HEK293 (cell line): ENCODE measurements around the gene ABHD16A.

ENCODE experiments used
- CTCF ChIA-PET: fragments of 350-600 bp; formaldehyde crosslinking; extraction: SDS; loops from one replicate; lab custom pipeline; 2021; ENCODE audit warnings: antibody characterized with exemption; lab: Yijun Ruan, JAX
- POLR2A ChIA-PET: fragments of 300-600 bp; formaldehyde crosslinking; extraction: SDS; loops from one replicate; lab custom pipeline; 2020; ENCODE audit warnings: antibody characterized with exemption, inconsistent platforms; lab: Yijun Ruan, JAX
- H3K27ac ChIP-seq: fragments of 200-500 bp; sonication (Bioruptor generic); 2 replicates; pipeline ENCODE4 v1.5.1; 2014; ENCODE audit warnings: low read depth, low read length, control low read depth, inconsistent platforms; ENCODE audit errors: extremely low read depth
- H3K36me3 ChIP-seq, 2 experiments: fragments of 200-500 bp in 1 of 2; sonication (Bioruptor generic) in 1 of 2; 1 replicate in 1 of 2; 2 replicates in 1 of 2; pipeline ENCODE4 v1.5.1; 2014 to 2017; ENCODE audit warnings: inconsistent platforms in 2 of 2, low read length in 2 of 2; ENCODE audit not compliant: control insufficient read depth in 2 of 2, insufficient read depth in 1 of 2
- H3K4me1 ChIP-seq: fragments of 200-500 bp; sonication (Bioruptor generic); 2 replicates; pipeline ENCODE4 v1.5.1; 2014; ENCODE audit warnings: mild to moderate bottlenecking, low read length, inconsistent platforms; ENCODE audit not compliant: control insufficient read depth, insufficient read depth
- H3K4me3 ChIP-seq: 2 replicates; pipeline ENCODE4 v1.5.1; 2011; ENCODE audit warnings: low read depth, mild to moderate bottlenecking, control low read depth, low read length, moderate library complexity
- H3K9me3 ChIP-seq: fragments of 200-500 bp; sonication (Bioruptor generic); 2 replicates; pipeline ENCODE4 v1.5.1; 2014; ENCODE audit warnings: low read depth, low read length, inconsistent platforms; ENCODE audit not compliant: control insufficient read depth, insufficient read depth
- BCL11B ChIP-seq: fragments of 450-650 bp; formaldehyde crosslinking; IDR thresholded peaks from 2 replicates; pipeline ENCODE4 v1.5.1; 2016; ENCODE audit warnings: low read depth, missing biosample characterization, missing genetic modification characterization
- BCL6B ChIP-seq: fragments of 450-650 bp; formaldehyde crosslinking; IDR thresholded peaks from 2 replicates; pipeline ENCODE4 v1.5.1; 2017; ENCODE audit warnings: missing biosample characterization, missing genetic modification characterization
- EGR2 ChIP-seq: fragments of 450-650 bp; formaldehyde crosslinking; IDR thresholded peaks from 2 replicates; pipeline ENCODE4 v1.5.1; 2016; ENCODE audit warnings: low read depth, missing biosample characterization, missing genetic modification characterization
- HOXA7 ChIP-seq: sonication (generic); formaldehyde crosslinking; IDR thresholded peaks from 2 replicates; pipeline ENCODE4 v1.8.1; 2022; ENCODE audit warnings: missing genetic modification reagents, borderline replicate concordance
- SP3 ChIP-seq: fragments of 450-650 bp; formaldehyde crosslinking; IDR thresholded peaks from 2 replicates; pipeline ENCODE4 v1.5.1; 2016; ENCODE audit warnings: missing biosample characterization, missing genetic modification characterization
- TRIM28 ChIP-seq: IDR thresholded peaks from 2 replicates; pipeline ENCODE4 v1.6.1; 2011; ENCODE audit warnings: low read length, control low read depth, borderline replicate concordance
- ZBTB20 ChIP-seq: fragments of 450-650 bp; formaldehyde crosslinking; IDR thresholded peaks from 2 replicates; pipeline ENCODE4 v1.5.1; 2016; ENCODE audit warnings: missing biosample characterization, missing genetic modification characterization
- ZBTB48 ChIP-seq: fragments of 450-650 bp; formaldehyde crosslinking; IDR thresholded peaks from 2 replicates; pipeline ENCODE4 v1.5.1; 2016; ENCODE audit warnings: missing biosample characterization, missing genetic modification characterization
- ZFHX2 ChIP-seq: fragments of 450-650 bp; formaldehyde crosslinking; conservative IDR thresholded peaks from 2 replicates; pipeline ENCODE4 v1.5.1; 2016; ENCODE audit warnings: missing biosample characterization, missing genetic modification characterization
- ZNF23 ChIP-seq: fragments of 450-650 bp; formaldehyde crosslinking; IDR thresholded peaks from 2 replicates; pipeline ENCODE4 v1.5.1; 2016; ENCODE audit warnings: missing biosample characterization, missing genetic modification characterization, borderline replicate concordance
- ZNF362 ChIP-seq: fragments of 450-650 bp; formaldehyde crosslinking; IDR thresholded peaks from 2 replicates; pipeline ENCODE4 v1.5.1; 2016; ENCODE audit warnings: missing biosample characterization, missing genetic modification characterization
- ZNF366 ChIP-seq: fragments of 450-650 bp; formaldehyde crosslinking; conservative IDR thresholded peaks from 2 replicates; pipeline ENCODE4 v1.5.1; 2016; ENCODE audit warnings: missing biosample characterization, missing genetic modification characterization
- ZNF394 ChIP-seq: fragments of 450-650 bp; formaldehyde crosslinking; IDR thresholded peaks from 2 replicates; pipeline ENCODE4 v1.5.1; 2016; ENCODE audit warnings: missing biosample characterization, missing genetic modification characterization, mild to moderate bottlenecking, moderate library complexity, borderline replicate concordance
- ZNF513 ChIP-seq: fragments of 450-650 bp; IDR thresholded peaks from 2 replicates; pipeline ENCODE4 v1.5.1; 2018; ENCODE audit warnings: missing biosample characterization, missing genetic modification characterization
- ZNF558 ChIP-seq: fragments of 450-650 bp; formaldehyde crosslinking; IDR thresholded peaks from 2 replicates; pipeline ENCODE4 v1.5.1; 2016; ENCODE audit warnings: missing biosample characterization, missing genetic modification characterization
- ZNF561 ChIP-seq: fragments of 450-650 bp; IDR thresholded peaks from 2 replicates; pipeline ENCODE4 v1.5.1; 2018; ENCODE audit warnings: missing biosample characterization, missing genetic modification characterization, borderline replicate concordance
- ZNF600 ChIP-seq: fragments of 450-650 bp; formaldehyde crosslinking; IDR thresholded peaks from 2 replicates; pipeline ENCODE4 v1.5.1; 2016; ENCODE audit warnings: missing biosample characterization, missing genetic modification characterization
- ZNF629 ChIP-seq: fragments of 450-650 bp; formaldehyde crosslinking; IDR thresholded peaks from 2 replicates; pipeline ENCODE4 v1.5.1; 2017; ENCODE audit warnings: missing biosample characterization, missing genetic modification characterization
- ZNF654 ChIP-seq: fragments of 450-650 bp; formaldehyde crosslinking; IDR thresholded peaks from 2 replicates; pipeline ENCODE4 v1.5.1; 2016; ENCODE audit warnings: low read depth, missing biosample characterization, missing genetic modification characterization
- ZNF660 ChIP-seq: fragments of 450-650 bp; IDR thresholded peaks from 2 replicates; pipeline ENCODE4 v1.5.1; 2018; ENCODE audit warnings: missing biosample characterization, mild to moderate bottlenecking, missing genetic modification characterization
- ZNF692 ChIP-seq: fragments of 450-650 bp; formaldehyde crosslinking; IDR thresholded peaks from 2 replicates; pipeline ENCODE4 v1.5.1; 2016; ENCODE audit warnings: missing biosample characterization, missing genetic modification characterization
- ZNF791 ChIP-seq: fragments of 450-650 bp; formaldehyde crosslinking; IDR thresholded peaks from 2 replicates; pipeline ENCODE4 v1.5.1; 2016; ENCODE audit warnings: missing biosample characterization, missing genetic modification characterization

The ABHD16A gene

GRCh38 chr6:31652925-31653724 is 50.0 kb downstream of the ABHD16A start (continued):
- no peak for TF ChIP-seq ZNF558 (tag by site-specific recombination)
- 0 out of 2 replicates have a peak, but pooled peaks have one; percentile 13 for TF ChIP-seq ZNF692
- TF ChIP-seq ZNF660 (tag by site-specific recombination) = no peak; the same call in 1 of the 2 replicates
- peak; percentile 77; the same call in 1 of the 2 replicates for TF ChIP-seq TRIM28
- TF ChIP-seq ZNF629 (tag by site-specific recombination) = no peak
- TF ChIP-seq BCL11B (tag by site-specific recombination) = peak; percentile 6; the same call in 1 of the 2 replicates
- no peak for TF ChIP-seq ZNF23 (tag by site-specific recombination)
- TF ChIP-seq ZNF394 = 0 out of 2 replicates have a peak, but pooled peaks have one; percentile 7
- peak; percentile 2; the same call in 1 of the 2 replicates for TF ChIP-seq ZNF654
- TF ChIP-seq EGR2 (tag by site-specific recombination) = peak; percentile 98
- TF ChIP-seq ZNF600 (tag by site-specific recombination) = peak; percentile 58
- TF ChIP-seq ZFHX2 (tag by site-specific recombination) = peak; percentile 99
- TF ChIP-seq BCL6B (tag by site-specific recombination) = no peak
- TF ChIP-seq ZNF561 (tag by site-specific recombination) = 0 out of 2 replicates have a peak, but pooled peaks have one; percentile 4
- TF ChIP-seq ZNF366 = peak; percentile 82
- TF ChIP-seq SP3 = peak; percentile 92

- Histone ChIP-seq H3K9me3 (no peaks in the 10 kb centered on the region), H3K36me3 (peaks cover 39 to 58% of the 10 kb centered on the region in 2 experiments), H3K4me3 (peak overlapping the region; percentile 85), H3K27ac (peak overlapping the region; percentile 87), H3K4me1 (0 out of 2 replicates have a peak, but pooled peaks cover 6% of the 10 kb centered on the region)
- ChIA-PET POLR2A (interaction anchor here (0.6 to 7.7 kb wide), 20 partner anchors 9 to 212 kb away, joined by 3 to 180 read pairs (median 8); partner anchors contain the start of genes ABHD16A, ATP6V1G2, C6orf47 and CLIC1), CTCF (interaction anchor here (0.7 to 2.4 kb wide), 9 partner anchors 9 to 154 kb away, joined by 3 to 16 read pairs (median 3); partner anchors contain the start of genes C6orf47 and GPANK1)
- TF ChIP-seq ZNF513 (tag by site-specific recombination) (no peak), ZBTB48 (tag by site-specific recombination) (peak; percentile 88), ZNF791 (tag by site-specific recombination) (no peak), ZBTB20 (tag by site-specific recombination) (peak; percentile 85; the same call in 1 of the 2 replicates), ZNF366 (0 out of 2 replicates have a peak, but pooled peaks have one; percentile 30), HOXA7 (CRISPR knock-in tag) (no peak), ZNF362 (tag by site-specific recombination) (no peak)
These were observed 51.4 kb downstream of the ABHD16A start for GRCh38 chr6:31651602-31652191.
